SK-N-SH treated with all-trans-retinoic acid at 6 μM for 48 hours (cell line): ENCODE results near the gene FOXD1.

Source experiments
- ARNTL ChIP-seq: fragments of 450-650 bp; formaldehyde crosslinking; IDR thresholded peaks from 2 replicates; pipeline ENCODE4 v1.5.0; 2020; ENCODE audit warnings: low read depth, mild to moderate bottlenecking, moderate library complexity, borderline replicate concordance
- PPARA ChIP-seq: fragments of 250-450 bp; sonication (Bioruptor Pico); IDR thresholded peaks from 2 replicates; pipeline ENCODE4 v1.5.0; 2020; ENCODE audit warnings: mild to moderate bottlenecking, borderline replicate concordance
- SNAI2 ChIP-seq: fragments of 250-450 bp; sonication (Bioruptor Pico); IDR thresholded peaks from 2 replicates; pipeline ENCODE4 v1.5.0; 2020; ENCODE audit warnings: mild to moderate bottlenecking, moderate library complexity
- ZC3H10 ChIP-seq: fragments of 250-450 bp; sonication (Bioruptor Pico); IDR thresholded peaks from 2 replicates; pipeline ENCODE4 v1.5.1; 2021; ENCODE audit warnings: mild to moderate bottlenecking, moderate library complexity
- ZFP3 ChIP-seq: fragments of 250-450 bp; sonication (Bioruptor Pico); IDR thresholded peaks from 2 replicates; pipeline ENCODE4 v1.5.0; 2020; ENCODE audit warnings: mild to moderate bottlenecking, moderate library complexity
- TF ChIP-seq, protein P1 (sequence below): fragments of 250-450 bp; sonication (Bioruptor Pico); IDR thresholded peaks from 2 replicates; pipeline ENCODE4 v1.8.0; 2020; ENCODE audit warnings: mild to moderate bottlenecking, moderate library complexity, borderline replicate concordance
- TF ChIP-seq, protein P2 (sequence below): fragments of 250-450 bp; sonication (Bioruptor Pico); IDR thresholded peaks from 2 replicates; pipeline ENCODE4 v1.5.1; 2021; ENCODE audit warnings: mild to moderate bottlenecking, moderate library complexity
- TF ChIP-seq, protein P3 (sequence below): fragments of 250-450 bp; sonication (Bioruptor Pico); IDR thresholded peaks from 2 replicates; pipeline ENCODE4 v1.5.0; 2020; ENCODE audit warnings: mild to moderate bottlenecking, moderate library complexity

DNA sequence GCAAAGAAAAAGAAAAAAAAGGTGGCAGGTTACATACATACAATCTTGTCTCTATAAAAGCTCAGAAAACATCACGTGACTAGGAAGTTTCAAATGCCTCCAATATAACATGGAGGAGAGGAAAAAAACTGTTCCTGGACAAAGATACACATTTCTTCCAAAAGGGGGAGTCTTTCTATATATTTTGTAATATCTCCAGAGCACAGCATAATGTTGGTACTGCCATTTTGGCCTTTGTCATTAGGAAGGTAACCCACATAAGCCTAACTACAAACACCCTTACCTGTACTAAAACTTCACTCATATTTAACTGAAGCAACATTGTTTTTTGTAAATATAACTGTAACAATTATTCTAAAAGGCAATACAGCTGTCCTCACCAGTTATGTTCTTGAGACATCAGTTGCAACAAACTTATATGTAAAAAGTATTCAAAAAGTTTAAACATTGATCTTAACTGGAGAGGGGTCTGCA is 48.4 kb upstream of the FOXD1 start:
- TF ChIP-seq PPARA (CRISPR knock-in tag) (no peak), SNAI2 (CRISPR knock-in tag) (peak; percentile 76; the same call in 1 of the 2 replicates), ZFP3 (CRISPR knock-in tag) (no peak), ARNTL (no peak), ZC3H10 (CRISPR knock-in tag) (no peak)
- TF ChIP-seq, protein P1, sequence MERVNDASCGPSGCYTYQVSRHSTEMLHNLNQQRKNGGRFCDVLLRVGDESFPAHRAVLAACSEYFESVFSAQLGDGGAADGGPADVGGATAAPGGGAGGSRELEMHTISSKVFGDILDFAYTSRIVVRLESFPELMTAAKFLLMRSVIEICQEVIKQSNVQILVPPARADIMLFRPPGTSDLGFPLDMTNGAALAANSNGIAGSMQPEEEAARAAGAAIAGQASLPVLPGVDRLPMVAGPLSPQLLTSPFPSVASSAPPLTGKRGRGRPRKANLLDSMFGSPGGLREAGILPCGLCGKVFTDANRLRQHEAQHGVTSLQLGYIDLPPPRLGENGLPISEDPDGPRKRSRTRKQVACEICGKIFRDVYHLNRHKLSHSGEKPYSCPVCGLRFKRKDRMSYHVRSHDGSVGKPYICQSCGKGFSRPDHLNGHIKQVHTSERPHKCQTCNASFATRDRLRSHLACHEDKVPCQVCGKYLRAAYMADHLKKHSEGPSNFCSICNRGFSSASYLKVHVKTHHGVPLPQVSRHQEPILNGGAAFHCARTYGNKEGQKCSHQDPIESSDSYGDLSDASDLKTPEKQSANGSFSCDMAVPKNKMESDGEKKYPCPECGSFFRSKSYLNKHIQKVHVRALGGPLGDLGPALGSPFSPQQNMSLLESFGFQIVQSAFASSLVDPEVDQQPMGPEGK (CRISPR knock-in tag): no peak
- TF ChIP-seq, protein P2, sequence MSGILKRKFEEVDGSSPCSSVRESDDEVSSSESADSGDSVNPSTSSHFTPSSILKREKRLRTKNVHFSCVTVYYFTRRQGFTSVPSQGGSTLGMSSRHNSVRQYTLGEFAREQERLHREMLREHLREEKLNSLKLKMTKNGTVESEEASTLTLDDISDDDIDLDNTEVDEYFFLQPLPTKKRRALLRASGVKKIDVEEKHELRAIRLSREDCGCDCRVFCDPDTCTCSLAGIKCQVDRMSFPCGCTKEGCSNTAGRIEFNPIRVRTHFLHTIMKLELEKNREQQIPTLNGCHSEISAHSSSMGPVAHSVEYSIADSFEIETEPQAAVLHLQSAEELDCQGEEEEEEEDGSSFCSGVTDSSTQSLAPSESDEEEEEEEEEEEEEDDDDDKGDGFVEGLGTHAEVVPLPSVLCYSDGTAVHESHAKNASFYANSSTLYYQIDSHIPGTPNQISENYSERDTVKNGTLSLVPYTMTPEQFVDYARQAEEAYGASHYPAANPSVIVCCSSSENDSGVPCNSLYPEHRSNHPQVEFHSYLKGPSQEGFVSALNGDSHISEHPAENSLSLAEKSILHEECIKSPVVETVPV: no peak
- TF ChIP-seq, protein P3, sequence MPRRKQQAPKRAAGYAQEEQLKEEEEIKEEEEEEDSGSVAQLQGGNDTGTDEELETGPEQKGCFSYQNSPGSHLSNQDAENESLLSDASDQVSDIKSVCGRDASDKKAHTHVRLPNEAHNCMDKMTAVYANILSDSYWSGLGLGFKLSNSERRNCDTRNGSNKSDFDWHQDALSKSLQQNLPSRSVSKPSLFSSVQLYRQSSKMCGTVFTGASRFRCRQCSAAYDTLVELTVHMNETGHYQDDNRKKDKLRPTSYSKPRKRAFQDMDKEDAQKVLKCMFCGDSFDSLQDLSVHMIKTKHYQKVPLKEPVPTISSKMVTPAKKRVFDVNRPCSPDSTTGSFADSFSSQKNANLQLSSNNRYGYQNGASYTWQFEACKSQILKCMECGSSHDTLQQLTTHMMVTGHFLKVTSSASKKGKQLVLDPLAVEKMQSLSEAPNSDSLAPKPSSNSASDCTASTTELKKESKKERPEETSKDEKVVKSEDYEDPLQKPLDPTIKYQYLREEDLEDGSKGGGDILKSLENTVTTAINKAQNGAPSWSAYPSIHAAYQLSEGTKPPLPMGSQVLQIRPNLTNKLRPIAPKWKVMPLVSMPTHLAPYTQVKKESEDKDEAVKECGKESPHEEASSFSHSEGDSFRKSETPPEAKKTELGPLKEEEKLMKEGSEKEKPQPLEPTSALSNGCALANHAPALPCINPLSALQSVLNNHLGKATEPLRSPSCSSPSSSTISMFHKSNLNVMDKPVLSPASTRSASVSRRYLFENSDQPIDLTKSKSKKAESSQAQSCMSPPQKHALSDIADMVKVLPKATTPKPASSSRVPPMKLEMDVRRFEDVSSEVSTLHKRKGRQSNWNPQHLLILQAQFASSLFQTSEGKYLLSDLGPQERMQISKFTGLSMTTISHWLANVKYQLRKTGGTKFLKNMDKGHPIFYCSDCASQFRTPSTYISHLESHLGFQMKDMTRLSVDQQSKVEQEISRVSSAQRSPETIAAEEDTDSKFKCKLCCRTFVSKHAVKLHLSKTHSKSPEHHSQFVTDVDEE (CRISPR knock-in tag): no peak
